ENCODE measurements around the gene IGSF3. TPM values are rescaled to one million over a fixed set of nuclear protein-coding genes. Genes with fewer than 3 reads are reported as not detected.

Gene IGSF3
- total RNA-seq, 1 experiment from 2014 or later, result 32.4 TPM

- 0 out of 2 replicates have a peak, but pooled peaks cover under 1% of the 10 kb centered on the region for H3K4me1 Mint-ChIP-seq
- H3K27me3 Mint-ChIP-seq (ENCODE audit: low read depth), result peaks cover 8% of the 10 kb centered on the region; the same call in 1 of the 2 replicates
- peaks cover 3% of the 10 kb centered on the region; the same call in 1 of the 2 replicates for H3K36me3 Mint-ChIP-seq
- no peak overlapping the region for H3K27ac Mint-ChIP-seq
- TF ChIP-seq ZNF138 (CRISPR knock-in tag; conservative IDR thresholded peaks at IDR 0.05), result no peak
- DNase-seq (ENCODE audit: low spot score), result no peak
- peaks cover 24% of the 10 kb centered on the region for H3K9me3 Mint-ChIP-seq
- ChIA-PET CTCF (no interaction called here), POLR2A (no interaction called here)
- H3K4me3 Mint-ChIP-seq, result no peak overlapping the region
- no peak for ATAC-seq
Observed at GRCh38 chr1:116525440-116525839, 142.1 kb downstream of the IGSF3 start.

Small RNAs within 50 kb of the gene (microRNA-seq; reads per million reads assigned to microRNA genes)
- gene MIR320B1 (ENCODE audit: borderline number of aligned reads), result 1.4 reads per million
- not detected for gene MIR548AC (ENCODE audit: borderline number of aligned reads)

Other genes with a start within 250 kb of the IGSF3 start
- 3.6 to 5.3 TPM (median 4.1 TPM) in 3 replicates for gene CD58, start 96.7 kb downstream of the IGSF3 start, total RNA-seq (2021)
- 0.13 to 0.44 TPM (median 0.32 TPM) in 3 replicates for gene CD2, start 86.7 kb upstream of the IGSF3 start, total RNA-seq (2021)
- 38.2 to 39.6 TPM (median 38.7 TPM) in 3 replicates for gene PTGFRN, start 242.2 kb upstream of the IGSF3 start, total RNA-seq (2021)

Data from WTC11 (cell line).